ENCODE data around the gene TENM4.

TENM4 gene

GRCh38 chr11:78676026-78676557 is 764.7 kb downstream of the TENM4 start:
- ChIA-PET CTCF (interaction anchor here (1.6 kb wide), 1 partner anchor 39 kb away, joined by 8 read pairs; no protein-coding TSS in a partner anchor), POLR2A (no interaction called here)
- no peak for DNase-seq (ENCODE audit: extremely low spot score)
- no peak for TF ChIP-seq SP1 (IDR thresholded peaks at IDR 0.05)
- no peak for TF ChIP-seq NFRKB (IDR thresholded peaks at IDR 0.05)
- no peak for TF ChIP-seq ELF4 (IDR thresholded peaks at IDR 0.05)
- TF ChIP-seq, protein P1, sequence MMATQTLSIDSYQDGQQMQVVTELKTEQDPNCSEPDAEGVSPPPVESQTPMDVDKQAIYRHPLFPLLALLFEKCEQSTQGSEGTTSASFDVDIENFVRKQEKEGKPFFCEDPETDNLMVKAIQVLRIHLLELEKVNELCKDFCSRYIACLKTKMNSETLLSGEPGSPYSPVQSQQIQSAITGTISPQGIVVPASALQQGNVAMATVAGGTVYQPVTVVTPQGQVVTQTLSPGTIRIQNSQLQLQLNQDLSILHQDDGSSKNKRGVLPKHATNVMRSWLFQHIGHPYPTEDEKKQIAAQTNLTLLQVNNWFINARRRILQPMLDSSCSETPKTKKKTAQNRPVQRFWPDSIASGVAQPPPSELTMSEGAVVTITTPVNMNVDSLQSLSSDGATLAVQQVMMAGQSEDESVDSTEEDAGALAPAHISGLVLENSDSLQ (IDR thresholded peaks at IDR 0.05), result no peak
- TF ChIP-seq L3MBTL2 (conservative IDR thresholded peaks at IDR 0.05), result no peak
- no peak for TF ChIP-seq FOXM1 (IDR thresholded peaks at IDR 0.05; ENCODE audit: borderline replicate concordance)
- no peak for TF ChIP-seq FOXK2 (IDR thresholded peaks at IDR 0.05)
- no peak for TF ChIP-seq SUZ12 (IDR thresholded peaks at IDR 0.05)
- TF ChIP-seq BHLHE40 (IDR thresholded peaks at IDR 0.05; ENCODE audit: borderline replicate concordance), result no peak
- no peak for TF ChIP-seq HDGF (IDR thresholded peaks at IDR 0.05; ENCODE audit: borderline replicate concordance)
- TF ChIP-seq CTBP1 (IDR thresholded peaks at IDR 0.05; ENCODE audit: borderline replicate concordance), result no peak
- TF ChIP-seq ZNF384 (IDR thresholded peaks at IDR 0.05), result no peak
- TF ChIP-seq ARNT (IDR thresholded peaks at IDR 0.05), result no peak
- TF ChIP-seq FOXA1 (IDR thresholded peaks at IDR 0.05), result no peak

DNA sequence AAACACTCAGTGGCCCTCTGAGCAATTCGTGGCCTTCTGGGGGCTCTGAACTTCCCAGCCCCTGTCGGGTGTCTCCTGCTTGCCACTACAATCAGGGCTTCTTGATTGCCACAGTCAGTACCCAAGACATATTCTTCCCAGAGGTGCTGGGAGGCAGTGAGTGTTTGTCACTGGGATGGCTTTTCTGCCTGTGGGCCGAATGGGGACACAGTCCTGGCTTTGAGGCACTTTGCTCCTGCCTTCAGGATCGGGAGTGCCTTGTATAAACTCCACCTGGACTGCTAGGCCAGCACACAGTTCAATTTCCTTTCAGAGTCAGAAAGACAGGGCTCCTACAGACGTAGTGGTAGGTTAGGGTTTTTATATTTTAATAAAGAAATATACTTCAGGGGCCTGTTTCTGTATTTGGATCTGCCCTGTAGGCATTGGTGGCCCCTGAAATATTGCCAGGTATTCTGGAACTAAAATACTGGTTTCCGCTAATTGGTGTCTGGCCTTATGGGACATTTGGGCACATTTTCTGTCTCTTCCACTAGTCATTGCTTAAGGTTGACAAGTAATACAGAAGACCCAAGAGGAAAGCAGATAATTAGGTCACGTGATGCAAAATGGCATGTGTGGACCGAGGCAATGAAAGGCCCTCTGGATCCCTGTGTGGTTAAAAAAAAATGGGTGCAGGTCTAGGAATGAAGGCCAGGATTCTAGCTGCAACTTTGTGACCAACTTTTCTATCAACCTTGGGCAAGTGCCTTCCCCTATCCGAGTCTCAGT is 767.8 kb downstream of the TENM4 start:
- DNase-seq (ENCODE audit: extremely low spot score), result no peak
- CTCF ChIA-PET, result no interaction called here
- no peak for TF ChIP-seq TARDBP (IDR thresholded peaks at IDR 0.05)
- no peak for TF ChIP-seq HDGF (IDR thresholded peaks at IDR 0.05; ENCODE audit: borderline replicate concordance)
- no peak for TF ChIP-seq BHLHE40 (IDR thresholded peaks at IDR 0.05; ENCODE audit: borderline replicate concordance)
- no peak for TF ChIP-seq L3MBTL2 (conservative IDR thresholded peaks at IDR 0.05)
- no peak for TF ChIP-seq NFRKB (IDR thresholded peaks at IDR 0.05)
- no peak for TF ChIP-seq FOXA1 (IDR thresholded peaks at IDR 0.05)
- no peak for TF ChIP-seq SP1 (IDR thresholded peaks at IDR 0.05)
- no peak for TF ChIP-seq CTBP1 (IDR thresholded peaks at IDR 0.05; ENCODE audit: borderline replicate concordance)
- no peak for TF ChIP-seq SUZ12 (IDR thresholded peaks at IDR 0.05)
- no peak for TF ChIP-seq FOXM1 (IDR thresholded peaks at IDR 0.05; ENCODE audit: borderline replicate concordance)
- TF ChIP-seq, protein P1 (IDR thresholded peaks at IDR 0.05), result no peak
- TF ChIP-seq ZNF384 (IDR thresholded peaks at IDR 0.05), result no peak
- no peak for TF ChIP-seq FOXK2 (IDR thresholded peaks at IDR 0.05)
- TF ChIP-seq LEF1 (IDR thresholded peaks at IDR 0.05; ENCODE audit: borderline replicate concordance), result no peak
- TF ChIP-seq ARNT (IDR thresholded peaks at IDR 0.05), result no peak
- TF ChIP-seq ELF4 (IDR thresholded peaks at IDR 0.05), result no peak
- POLR2A ChIA-PET, result no interaction called here

- DNase-seq (ENCODE audit: extremely low spot score), result no peak
- ChIA-PET POLR2A (no interaction called here), CTCF (no interaction called here)
- TF ChIP-seq L3MBTL2 (conservative IDR thresholded peaks at IDR 0.05) (no peak), TARDBP (IDR thresholded peaks at IDR 0.05) (no peak)
These were observed 771.6 kb downstream of the TENM4 start for GRCh38 chr11:78669249-78669648.

DNA sequence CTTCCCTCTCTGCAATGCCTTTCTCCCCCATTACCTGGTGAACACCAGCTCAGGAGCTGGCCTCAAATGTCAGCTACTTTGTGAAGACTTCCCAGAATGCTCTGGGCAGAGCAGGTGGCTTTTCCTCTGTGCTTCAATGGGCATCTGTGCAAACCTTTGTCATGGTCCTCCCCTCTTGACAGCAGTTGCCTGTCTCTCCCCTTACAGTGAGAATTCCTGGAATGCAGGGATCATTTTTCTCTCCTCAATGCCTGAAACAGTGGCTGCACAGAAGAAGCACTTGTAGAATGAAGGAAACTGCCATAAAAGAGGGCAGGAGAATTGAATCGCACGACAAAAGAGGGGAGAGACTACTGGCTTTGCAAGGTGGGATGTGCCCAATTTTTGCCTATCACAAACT is 773.4 kb downstream of the TENM4 start:
- CTCF ChIA-PET, result no interaction called here
- no peak for TF ChIP-seq HDGF (IDR thresholded peaks at IDR 0.05; ENCODE audit: borderline replicate concordance)
- no peak for TF ChIP-seq FOXK2 (IDR thresholded peaks at IDR 0.05)
- TF ChIP-seq FOXA1 (IDR thresholded peaks at IDR 0.05), result no peak
- TF ChIP-seq CTBP1 (IDR thresholded peaks at IDR 0.05; ENCODE audit: borderline replicate concordance), result no peak
- no peak for TF ChIP-seq FOXM1 (IDR thresholded peaks at IDR 0.05; ENCODE audit: borderline replicate concordance)
- no peak for TF ChIP-seq SUZ12 (IDR thresholded peaks at IDR 0.05)
- TF ChIP-seq, protein P1 (IDR thresholded peaks at IDR 0.05), result no peak
- TF ChIP-seq LEF1 (IDR thresholded peaks at IDR 0.05; ENCODE audit: borderline replicate concordance), result no peak
- TF ChIP-seq ELF4 (IDR thresholded peaks at IDR 0.05), result no peak
- TF ChIP-seq TARDBP (IDR thresholded peaks at IDR 0.05), result no peak
- TF ChIP-seq ZNF384 (IDR thresholded peaks at IDR 0.05), result no peak
- no peak for TF ChIP-seq NFRKB (IDR thresholded peaks at IDR 0.05)
- no peak for TF ChIP-seq BHLHE40 (IDR thresholded peaks at IDR 0.05; ENCODE audit: borderline replicate concordance)
- no peak for TF ChIP-seq L3MBTL2 (conservative IDR thresholded peaks at IDR 0.05)
- no peak for TF ChIP-seq SP1 (IDR thresholded peaks at IDR 0.05)
- no peak for TF ChIP-seq ARNT (IDR thresholded peaks at IDR 0.05)
- no peak for DNase-seq (ENCODE audit: extremely low spot score)
- POLR2A ChIA-PET, result no interaction called here

- CTCF ChIA-PET, result no interaction called here
These were observed 774.1 kb downstream of the TENM4 start for GRCh38 chr11:78666675-78667160.

More at GRCh38 chr11:78666675-78667160, 774.1 kb downstream of the TENM4 start:
- POLR2A ChIA-PET, result no interaction called here
- DNase-seq (ENCODE audit: extremely low spot score), result no peak
- TF ChIP-seq ELF4 (IDR thresholded peaks at IDR 0.05) (no peak), LEF1 (IDR thresholded peaks at IDR 0.05; ENCODE audit: borderline replicate concordance) (no peak), TARDBP (IDR thresholded peaks at IDR 0.05) (no peak), L3MBTL2 (conservative IDR thresholded peaks at IDR 0.05) (no peak), BHLHE40 (IDR thresholded peaks at IDR 0.05; ENCODE audit: borderline replicate concordance) (no peak), CTBP1 (IDR thresholded peaks at IDR 0.05; ENCODE audit: borderline replicate concordance) (no peak), SP1 (IDR thresholded peaks at IDR 0.05) (no peak), HDGF (IDR thresholded peaks at IDR 0.05; ENCODE audit: borderline replicate concordance) (no peak), SUZ12 (IDR thresholded peaks at IDR 0.05) (no peak), NFRKB (IDR thresholded peaks at IDR 0.05) (no peak), ZNF384 (IDR thresholded peaks at IDR 0.05) (no peak), FOXK2 (IDR thresholded peaks at IDR 0.05) (no peak), FOXM1 (IDR thresholded peaks at IDR 0.05; ENCODE audit: borderline replicate concordance) (no peak)
- TF ChIP-seq, protein P1 (IDR thresholded peaks at IDR 0.05), result no peak

Data from HEK293T (cell line).